LNCaP clone FGC (cell line): ENCODE data around the gene TSC22D2.
"Not testable (repeated sequence)": the region's sequence is repeated elsewhere in the genome, so short reads cannot be mapped to it uniquely, and the experiment has no call there.

Experiments used
- DNase-seq: peaks from one replicate; pipeline ENCODE4 v3.0.0-alpha.2; 2011; ENCODE audit warnings: low read depth
- H3K4me3 ChIP-seq: 2 replicates; pipeline ENCODE4 v1.5.1; 2011; ENCODE audit warnings: mild to moderate bottlenecking, low read depth, low read length, control low read depth
- TF ChIP-seq, protein P1 (sequence below): IDR thresholded peaks from 2 replicates; pipeline ENCODE4 v1.5.1; 2012; ENCODE audit warnings: mild to moderate bottlenecking; ENCODE audit not compliant: control insufficient read depth, insufficient read depth; ENCODE audit errors: extremely low read depth

The TSC22D2 gene

DNA sequence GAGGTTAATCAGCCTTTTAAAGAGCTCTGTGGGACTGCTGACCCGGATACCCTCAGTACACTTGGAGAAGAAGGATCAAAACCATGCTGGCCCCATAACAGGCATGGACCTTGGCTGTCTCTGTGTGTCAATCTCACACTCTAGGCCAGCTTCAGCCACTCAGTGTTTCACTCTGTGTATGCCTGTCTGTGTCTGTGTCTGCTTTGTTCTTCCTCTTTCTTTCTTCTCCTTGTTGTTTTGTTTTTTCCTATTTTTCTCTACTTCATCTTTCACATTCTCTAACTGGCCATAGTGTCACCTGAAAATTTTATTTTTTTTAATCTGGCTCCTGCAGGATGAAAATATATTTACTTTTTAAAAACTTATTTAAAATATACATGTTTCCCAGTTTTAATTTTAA lies 87.1 kb downstream of the TSC22D2 start:
- no peak overlapping the region for H3K4me3 ChIP-seq
- no peak for DNase-seq
- TF ChIP-seq, protein P1, sequence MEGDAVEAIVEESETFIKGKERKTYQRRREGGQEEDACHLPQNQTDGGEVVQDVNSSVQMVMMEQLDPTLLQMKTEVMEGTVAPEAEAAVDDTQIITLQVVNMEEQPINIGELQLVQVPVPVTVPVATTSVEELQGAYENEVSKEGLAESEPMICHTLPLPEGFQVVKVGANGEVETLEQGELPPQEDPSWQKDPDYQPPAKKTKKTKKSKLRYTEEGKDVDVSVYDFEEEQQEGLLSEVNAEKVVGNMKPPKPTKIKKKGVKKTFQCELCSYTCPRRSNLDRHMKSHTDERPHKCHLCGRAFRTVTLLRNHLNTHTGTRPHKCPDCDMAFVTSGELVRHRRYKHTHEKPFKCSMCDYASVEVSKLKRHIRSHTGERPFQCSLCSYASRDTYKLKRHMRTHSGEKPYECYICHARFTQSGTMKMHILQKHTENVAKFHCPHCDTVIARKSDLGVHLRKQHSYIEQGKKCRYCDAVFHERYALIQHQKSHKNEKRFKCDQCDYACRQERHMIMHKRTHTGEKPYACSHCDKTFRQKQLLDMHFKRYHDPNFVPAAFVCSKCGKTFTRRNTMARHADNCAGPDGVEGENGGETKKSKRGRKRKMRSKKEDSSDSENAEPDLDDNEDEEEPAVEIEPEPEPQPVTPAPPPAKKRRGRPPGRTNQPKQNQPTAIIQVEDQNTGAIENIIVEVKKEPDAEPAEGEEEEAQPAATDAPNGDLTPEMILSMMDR: no peak

DNA sequence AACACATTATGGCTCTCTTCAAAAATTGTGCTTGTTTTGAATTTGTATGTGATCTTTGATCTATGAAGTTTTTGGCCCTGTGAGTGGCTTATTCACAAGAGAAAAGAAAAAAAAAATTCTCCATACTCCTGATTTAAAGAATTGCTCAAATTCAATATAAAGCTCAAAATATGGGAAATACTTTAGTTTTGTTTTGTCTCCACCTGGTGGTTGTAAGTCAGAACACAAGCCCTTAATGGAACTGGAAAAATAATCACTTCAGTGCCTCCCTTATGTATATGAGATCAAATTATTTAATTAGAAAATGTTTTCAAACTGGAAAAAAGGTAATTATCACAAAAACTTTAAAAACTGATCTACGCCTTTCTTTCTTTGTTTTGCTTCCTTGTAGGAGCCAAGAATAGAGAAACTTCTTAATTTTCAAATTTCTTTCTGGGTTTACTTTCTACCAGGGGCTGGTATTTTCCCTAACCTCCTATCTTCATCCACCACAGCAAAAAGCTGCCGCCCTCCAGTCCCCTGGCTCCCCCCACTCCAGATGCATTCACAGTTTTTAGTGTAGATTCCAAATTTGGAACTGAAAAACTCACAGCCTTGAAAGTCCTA lies 87.6 kb downstream of the TSC22D2 start:
- no peak overlapping the region for H3K4me3 ChIP-seq
- no peak for DNase-seq
- TF ChIP-seq, protein P1: peak; percentile 55

- TF ChIP-seq, protein P1: no peak
- DNase-seq: no peak
Measured at GRCh38 chr3:150497956-150498355, 89.9 kb downstream of the TSC22D2 start.

GRCh38 chr3:150500960-150501359 lies 92.9 kb downstream of the TSC22D2 start:
- not testable (repeated sequence) for DNase-seq, H3K4me3 ChIP-seq

More at GRCh38 chr3:150497956-150498355, 89.9 kb downstream of the TSC22D2 start:
- no peak overlapping the region for H3K4me3 ChIP-seq

- TF ChIP-seq, protein P1: no peak
- no peak for DNase-seq
- no peak overlapping the region for H3K4me3 ChIP-seq
Measured at GRCh38 chr3:150503402-150504099, 95.5 kb downstream of the TSC22D2 start.

DNA sequence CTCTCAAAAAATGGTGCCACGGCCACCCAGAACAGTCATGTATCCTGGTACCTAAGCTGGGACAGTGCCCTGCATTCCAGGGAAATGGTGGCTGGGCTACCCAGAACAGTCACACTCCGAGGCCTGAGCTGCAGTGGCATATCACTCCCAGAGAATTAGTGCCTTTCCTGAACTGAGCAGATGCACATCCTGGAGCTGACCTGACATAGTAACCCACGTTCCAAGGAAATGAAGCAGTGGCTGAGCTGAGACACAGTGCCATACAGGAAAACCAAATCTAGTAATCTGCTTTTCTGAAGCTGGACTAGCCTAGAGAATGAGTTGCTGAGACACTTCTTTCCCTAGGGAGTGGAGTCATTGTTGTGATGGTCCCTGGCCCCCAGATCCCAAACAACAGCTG lies 96.4 kb downstream of the TSC22D2 start:
- DNase-seq: no peak
- H3K4me3 ChIP-seq: no peak overlapping the region
- TF ChIP-seq, protein P1: no peak

GRCh38 chr3:150508401-150508800 lies 100.3 kb downstream of the TSC22D2 start:
- H3K4me3 ChIP-seq: no peak overlapping the region
- TF ChIP-seq, protein P1: no peak
- DNase-seq: no peak
